ENCODE results near the gene ZNF423.

DNA sequence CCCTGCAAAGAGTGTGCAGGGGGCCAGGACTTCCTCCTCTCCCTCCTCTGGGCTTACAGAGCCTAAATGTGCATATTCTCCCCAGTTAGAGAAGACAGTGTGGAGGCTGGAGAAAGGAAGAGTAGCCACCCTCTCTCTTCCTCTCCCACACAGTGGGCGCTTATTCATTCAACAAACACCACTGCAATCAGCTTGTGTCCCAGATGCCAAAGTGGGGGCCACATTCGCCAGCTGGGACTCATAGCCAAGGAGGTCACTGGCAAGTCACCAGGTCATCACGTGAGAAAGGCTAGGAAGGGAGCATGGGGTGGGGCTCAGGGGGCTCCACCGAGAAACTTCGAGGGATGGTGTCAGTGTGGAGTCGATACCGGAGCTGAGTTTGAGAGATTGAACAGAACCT, 45.0 kb upstream of the ZNF423 start:
- no peak for TF ChIP-seq POLR2A (IDR thresholded peaks at IDR 0.05; ENCODE audit: low read depth, low read length)
- TF ChIP-seq TAF1 (IDR thresholded peaks at IDR 0.05; ENCODE audit: low read depth, low read length), result no peak
- TF ChIP-seq POLR2AphosphoS5 (IDR thresholded peaks at IDR 0.05; ENCODE audit: low read depth, low read length), result no peak
- no peak for TF ChIP-seq PAX5 (IDR thresholded peaks at IDR 0.05; ENCODE audit: insufficient read depth, low read length, severe bottlenecking)
- TF ChIP-seq SPI1 (IDR thresholded peaks at IDR 0.05; ENCODE audit: low read depth, low read length), result no peak
- TF ChIP-seq POU2F2 (IDR thresholded peaks at IDR 0.05; ENCODE audit: low read depth, low read length), result no peak

Data from GM12891 (cell line).